Measurements from ENCODE around the gene OSCP1. TPM values are rescaled to one million over a fixed set of nuclear protein-coding genes. Genes with fewer than 3 reads are reported as not detected.
A peak's percentile ranks its signal among the peaks of the same experiment; 100 is the strongest.
"Not testable (repeated sequence)": the region's sequence is repeated elsewhere in the genome, so short reads cannot be mapped to it uniquely, and the experiment has no call there.

OSCP1 gene
- total RNA-seq, 2 experiments from 2014 or later: 2.2 to 2.8 TPM

DNA sequence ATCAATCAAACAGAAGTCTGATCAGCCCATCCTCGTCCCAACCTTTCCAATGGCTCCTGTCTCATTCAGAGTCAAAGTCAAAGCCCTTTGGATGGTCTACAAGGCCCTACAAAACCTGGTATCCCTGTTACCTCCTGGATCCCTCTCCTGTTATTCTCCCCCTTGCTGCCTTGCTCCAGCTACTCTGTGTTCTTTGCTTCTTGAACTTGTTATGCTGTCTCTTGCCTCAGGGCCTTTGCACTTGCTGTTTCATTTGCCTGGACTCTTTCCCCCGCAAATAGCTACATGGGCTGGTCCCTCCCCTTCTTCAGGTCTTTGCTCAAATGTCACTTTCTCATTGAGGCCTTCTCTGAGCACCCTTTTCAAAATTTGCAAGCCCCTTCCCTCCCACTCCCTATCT is 33.8 kb upstream of the OSCP1 start:
- no peaks in the 10 kb centered on the region for H3K9me3 Mint-ChIP-seq (ENCODE audit: low read depth)
- ATAC-seq: no peak
- no peaks in the 10 kb centered on the region for H3K27me3 Mint-ChIP-seq
- POLR2A ChIA-PET: no interaction called here
- peaks cover 8% of the 10 kb centered on the region for H3K4me1 Mint-ChIP-seq
- H3K4me3 Mint-ChIP-seq: no peak overlapping the region
- DNase-seq: no peak
- H3K27ac Mint-ChIP-seq: no peak overlapping the region
- intact Hi-C loops (cut with DNase I, micrococcal nuclease): no loop called here
- H3K36me3 Mint-ChIP-seq (ENCODE audit: low read depth): no peaks in the 10 kb centered on the region
- CTCF ChIA-PET: no interaction called here

DNA sequence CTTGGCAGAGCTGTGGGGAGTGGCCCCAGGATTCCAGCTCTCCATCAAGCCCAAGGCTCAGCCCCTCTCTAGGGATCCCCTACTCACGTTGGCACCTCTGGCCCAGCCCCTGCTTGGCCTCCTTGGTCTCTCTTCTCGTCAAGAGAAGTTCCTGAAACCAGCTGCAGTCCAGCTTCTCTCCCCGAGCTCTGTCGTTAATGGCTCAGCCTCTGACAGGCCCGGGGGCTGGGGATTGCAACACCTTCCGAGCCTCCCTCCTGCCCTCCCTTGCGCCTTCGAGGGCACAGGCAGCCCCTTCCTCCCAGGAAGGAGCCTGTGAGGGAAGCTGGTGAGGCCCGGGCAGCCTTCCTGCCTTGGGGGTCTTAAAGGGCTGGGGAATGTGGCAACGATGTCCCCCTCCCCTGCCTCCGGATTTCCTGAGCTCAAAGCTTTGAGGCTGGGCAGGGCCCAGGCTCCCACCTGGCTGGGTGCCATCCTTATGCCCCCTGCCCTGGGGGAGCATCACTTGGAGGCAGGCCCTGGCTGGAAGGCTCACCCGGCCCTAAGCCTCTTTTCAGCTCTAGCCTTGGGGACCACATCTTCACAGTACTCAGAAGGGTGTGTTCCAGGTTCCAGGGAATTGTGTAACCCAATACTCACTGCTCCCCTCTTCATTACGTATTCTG is 32.6 kb upstream of the OSCP1 start, which contains the start of gene CSF3R:
Gene CSF3R, minus strand, starts transcription at position 190 of the 665 bp plus-strand sequence. CDS start 3,417 bp downstream, outside the sequence.
- no peaks in the 10 kb centered on the region for H3K36me3 Mint-ChIP-seq (ENCODE audit: low read depth)
- H3K4me1 Mint-ChIP-seq: peaks cover 8% of the 10 kb centered on the region
- ChIA-PET CTCF (interaction anchor here (0.6 kb wide), 1 partner anchor 449 kb away, joined by 3 read pairs; no protein-coding TSS in a partner anchor), POLR2A (no interaction called here)
- no peaks in the 10 kb centered on the region for H3K9me3 Mint-ChIP-seq (ENCODE audit: low read depth)
- H3K27ac Mint-ChIP-seq: peak within 1 kb of the TSS; percentile 40
- H3K27me3 Mint-ChIP-seq: no peaks in the 10 kb centered on the region
- ATAC-seq (no peak), DNase-seq (no peak)
- H3K4me3 Mint-ChIP-seq: peak within 1 kb of the TSS; percentile 11
- intact Hi-C loops (cut with DNase I, micrococcal nuclease): no loop called here

DNA sequence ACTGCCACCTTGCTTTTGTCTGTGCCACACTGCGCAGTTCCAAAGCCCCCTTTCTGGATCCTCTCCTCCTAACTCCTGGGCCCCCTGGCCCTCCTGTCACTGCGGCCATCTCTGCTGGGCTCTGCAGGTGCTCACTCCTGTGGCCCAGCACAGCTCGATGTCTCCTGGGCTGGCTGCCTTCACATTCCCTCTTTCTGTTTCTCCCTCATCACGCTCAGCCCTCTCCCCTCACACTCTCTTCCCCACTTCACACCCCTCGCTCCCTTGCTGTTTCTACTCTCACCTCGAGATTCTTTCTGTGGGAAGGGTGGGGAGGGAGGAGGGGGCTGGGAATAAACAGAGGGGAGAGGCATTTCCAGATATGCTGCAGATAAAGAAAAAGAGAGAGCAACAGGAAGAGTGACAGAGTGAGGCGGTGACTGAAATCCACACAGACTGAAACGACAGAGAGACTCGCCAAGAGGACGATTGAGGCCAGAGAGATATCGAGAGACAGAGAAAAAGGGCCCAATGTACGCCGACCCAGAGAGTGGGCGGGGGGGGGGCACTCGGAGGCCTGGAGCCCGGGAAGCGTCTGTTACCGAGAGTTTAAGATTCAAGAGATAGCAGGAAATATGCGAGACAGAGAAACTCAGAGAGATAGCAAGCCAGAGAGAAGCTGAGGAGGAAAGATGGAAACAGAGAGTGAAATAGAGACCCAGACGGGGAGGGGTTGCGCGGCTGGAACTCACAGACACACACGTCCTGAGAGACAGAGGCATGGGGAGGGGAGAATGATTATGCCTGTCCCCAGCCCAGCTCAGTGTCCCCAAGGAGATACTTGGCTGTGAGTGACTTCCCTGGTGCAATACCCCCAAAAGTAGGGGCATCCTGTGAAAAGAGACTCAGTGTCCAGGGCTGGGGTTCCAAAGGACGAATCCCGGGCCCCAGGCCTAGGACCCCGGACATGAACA is 31.8 kb upstream of the OSCP1 start:
- Mint-ChIP-seq H3K27me3 (no peaks in the 10 kb centered on the region), H3K36me3 (ENCODE audit: low read depth) (no peaks in the 10 kb centered on the region), H3K4me1 (peaks cover 8% of the 10 kb centered on the region), H3K9me3 (ENCODE audit: low read depth) (no peaks in the 10 kb centered on the region), H3K27ac (peak overlapping the region; percentile 40), H3K4me3 (peak overlapping the region; percentile 11)
- ATAC-seq (peak; percentile 82), DNase-seq (peak; percentile 28)
- intact Hi-C loops (cut with DNase I, micrococcal nuclease): no loop called here
- CTCF ChIA-PET: interaction anchor here (0.6 kb wide), 1 partner anchor 448 kb away, joined by 3 read pairs; no protein-coding TSS in a partner anchor
- POLR2A ChIA-PET: no interaction called here

DNA sequence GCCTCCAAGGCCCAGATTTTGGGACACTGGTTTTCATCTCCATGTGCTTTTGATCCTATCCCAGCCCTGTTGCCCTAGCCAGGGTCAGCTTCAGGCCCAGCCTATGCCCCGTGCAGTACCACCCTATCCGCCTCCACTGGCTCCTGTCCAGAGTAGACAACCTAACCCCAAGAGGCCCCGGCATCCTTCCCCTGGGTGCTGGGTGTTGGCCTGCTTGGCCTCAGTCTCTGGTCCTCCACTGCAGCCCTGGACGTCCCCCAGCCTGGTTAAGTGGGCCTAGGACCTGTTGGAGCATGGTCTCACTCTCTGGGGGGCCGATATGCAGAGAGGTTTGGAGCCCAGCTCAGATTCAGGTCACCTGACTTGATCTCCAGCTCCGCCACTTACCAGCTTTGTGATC is 30.8 kb upstream of the OSCP1 start:
- Mint-ChIP-seq H3K4me1 (peaks cover 8% of the 10 kb centered on the region), H3K27ac (no peak overlapping the region), H3K9me3 (ENCODE audit: low read depth) (no peaks in the 10 kb centered on the region), H3K36me3 (ENCODE audit: low read depth) (no peaks in the 10 kb centered on the region), H3K27me3 (no peaks in the 10 kb centered on the region), H3K4me3 (no peak overlapping the region)
- no peak for DNase-seq
- CTCF ChIA-PET: no interaction called here
- intact Hi-C loops (cut with DNase I, micrococcal nuclease): no loop called here
- ATAC-seq: no peak
- POLR2A ChIA-PET: no interaction called here

DNA sequence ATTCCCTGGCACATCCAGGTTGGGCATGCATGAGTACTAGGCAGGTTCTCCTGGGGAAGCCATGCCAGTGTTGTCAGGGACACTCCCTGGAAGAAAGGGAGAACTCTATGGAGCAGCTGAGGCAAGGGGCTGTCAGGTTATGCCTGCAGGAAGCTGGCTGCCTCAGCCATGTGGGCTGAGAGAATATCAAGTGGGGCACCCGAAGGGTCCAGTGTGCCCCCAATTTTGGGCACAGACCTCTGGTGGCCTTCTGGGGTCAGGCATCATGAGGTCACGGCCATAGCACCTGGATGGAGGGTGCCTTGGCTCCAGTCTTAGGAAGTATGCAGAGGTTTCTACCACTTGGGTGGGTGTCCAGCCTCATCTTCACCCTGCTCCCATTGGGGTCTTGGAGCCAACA is 29.9 kb upstream of the OSCP1 start:
- H3K36me3 Mint-ChIP-seq (ENCODE audit: low read depth): no peaks in the 10 kb centered on the region
- ChIA-PET CTCF (no interaction called here), POLR2A (no interaction called here)
- H3K27me3 Mint-ChIP-seq: no peaks in the 10 kb centered on the region
- DNase-seq: no peak
- no peak overlapping the region for H3K27ac Mint-ChIP-seq
- H3K9me3 Mint-ChIP-seq (ENCODE audit: low read depth): no peaks in the 10 kb centered on the region
- intact Hi-C loops (cut with DNase I, micrococcal nuclease): no loop called here
- H3K4me1 Mint-ChIP-seq: peaks cover 8% of the 10 kb centered on the region
- ATAC-seq: no peak
- no peak overlapping the region for H3K4me3 Mint-ChIP-seq

DNA sequence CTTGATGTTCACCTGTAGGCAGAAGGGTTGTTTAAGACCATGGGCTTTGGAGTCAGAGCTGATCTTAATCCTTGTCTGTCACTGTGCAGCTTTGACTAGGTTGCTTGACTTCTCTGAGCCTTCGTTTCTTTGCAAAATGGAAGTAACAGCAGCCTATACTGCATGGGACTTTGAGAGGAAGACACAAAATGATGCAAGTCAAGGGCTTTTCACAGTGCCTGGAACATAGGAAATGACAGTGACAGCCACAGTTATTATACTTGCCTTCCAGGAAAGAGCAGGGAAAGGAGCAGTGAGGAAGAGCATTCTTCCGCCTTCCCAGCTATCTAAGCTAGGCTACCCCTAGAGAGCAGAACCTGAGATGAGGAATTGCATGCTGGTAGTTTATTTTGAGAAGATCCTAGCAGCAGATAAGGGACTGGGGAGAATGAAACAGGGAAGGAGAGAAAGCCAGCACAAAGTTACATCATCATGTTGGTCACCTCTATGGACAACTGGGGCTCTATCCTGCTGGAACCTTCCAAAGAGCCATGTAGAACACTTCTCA is 29.3 kb upstream of the OSCP1 start:
- ATAC-seq (no peak), DNase-seq (no peak)
- H3K36me3 Mint-ChIP-seq (ENCODE audit: low read depth): no peaks in the 10 kb centered on the region
- H3K4me1 Mint-ChIP-seq: peaks cover 10% of the 10 kb centered on the region
- H3K27me3 Mint-ChIP-seq: no peaks in the 10 kb centered on the region
- intact Hi-C loops (cut with DNase I, micrococcal nuclease): no loop called here
- no peak overlapping the region for H3K4me3 Mint-ChIP-seq
- H3K27ac Mint-ChIP-seq: peak overlapping the region; percentile 45
- ChIA-PET POLR2A (interaction anchor here (0.6 kb wide), 1 partner anchor 1207 kb away, joined by 4 read pairs; no protein-coding TSS in a partner anchor), CTCF (interaction anchor here (0.8 kb wide), 1 partner anchor 37 kb away, joined by 4 read pairs; no protein-coding TSS in a partner anchor)
- no peaks in the 10 kb centered on the region for H3K9me3 Mint-ChIP-seq (ENCODE audit: low read depth)

DNA sequence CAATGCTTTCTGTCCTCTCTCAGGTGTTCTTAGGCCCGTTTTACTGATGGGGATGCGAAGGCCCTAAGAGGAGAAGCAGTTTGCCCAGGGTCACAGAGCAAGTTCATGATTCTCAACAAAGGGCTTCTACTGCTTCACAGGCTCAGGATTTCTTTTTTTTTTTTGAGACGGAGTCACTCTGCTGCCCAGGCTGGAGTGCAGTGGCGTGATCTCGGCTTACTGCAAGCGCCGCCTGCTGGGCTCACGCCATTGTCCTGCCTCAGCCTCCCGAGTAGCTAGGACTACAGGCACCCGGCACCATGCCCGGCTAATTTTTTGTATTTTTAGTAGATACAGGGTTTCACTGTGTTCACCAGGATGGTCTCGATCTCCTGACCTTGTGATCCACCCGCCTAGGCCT is 27.4 kb upstream of the OSCP1 start:
- H3K27me3 Mint-ChIP-seq; H3K9me3 Mint-ChIP-seq (ENCODE audit: low read depth); DNase-seq; H3K4me3 Mint-ChIP-seq; intact Hi-C loops (cut with DNase I, micrococcal nuclease); POLR2A ChIA-PET; ATAC-seq; CTCF ChIA-PET; H3K36me3 Mint-ChIP-seq (ENCODE audit: low read depth); H3K27ac Mint-ChIP-seq: not testable (repeated sequence)
- peaks cover 17% of the 10 kb centered on the region for H3K4me1 Mint-ChIP-seq

DNA sequence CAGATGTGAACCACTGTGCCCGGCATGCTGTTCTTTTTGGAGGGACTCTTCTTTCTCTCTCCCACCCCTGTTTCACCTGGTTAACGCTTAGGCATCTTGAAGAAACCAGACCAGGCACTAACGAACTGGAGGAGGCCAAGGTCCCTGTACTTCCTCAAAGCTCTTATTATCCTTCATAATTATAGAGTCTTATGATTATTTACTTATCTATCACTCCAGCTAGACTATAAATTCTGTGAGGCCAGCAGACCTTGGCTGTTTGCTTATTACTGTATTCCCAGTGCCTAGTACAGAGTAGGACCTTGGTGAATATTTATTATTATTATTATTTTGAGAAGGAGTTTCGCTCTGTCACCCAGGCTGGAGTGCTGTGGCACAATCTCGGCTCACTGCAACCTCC is 26.7 kb upstream of the OSCP1 start:
- no peaks in the 10 kb centered on the region for H3K27me3 Mint-ChIP-seq
- ChIA-PET CTCF (interaction anchor here (0.9 kb wide), 1 partner anchor 39 kb away, joined by 4 read pairs; no protein-coding TSS in a partner anchor), POLR2A (interaction anchor here (0.7 kb wide), 1 partner anchor 910 kb away, joined by 5 read pairs; no protein-coding TSS in a partner anchor)
- ATAC-seq (no peak), DNase-seq (no peak)
- H3K4me1 Mint-ChIP-seq: peaks cover 12% of the 10 kb centered on the region
- intact Hi-C loops (cut with DNase I, micrococcal nuclease): no loop called here
- H3K27ac Mint-ChIP-seq: no peak overlapping the region
- no peaks in the 10 kb centered on the region for H3K9me3 Mint-ChIP-seq (ENCODE audit: low read depth)
- H3K4me3 Mint-ChIP-seq: no peak overlapping the region
- H3K36me3 Mint-ChIP-seq (ENCODE audit: low read depth): no peaks in the 10 kb centered on the region

DNA sequence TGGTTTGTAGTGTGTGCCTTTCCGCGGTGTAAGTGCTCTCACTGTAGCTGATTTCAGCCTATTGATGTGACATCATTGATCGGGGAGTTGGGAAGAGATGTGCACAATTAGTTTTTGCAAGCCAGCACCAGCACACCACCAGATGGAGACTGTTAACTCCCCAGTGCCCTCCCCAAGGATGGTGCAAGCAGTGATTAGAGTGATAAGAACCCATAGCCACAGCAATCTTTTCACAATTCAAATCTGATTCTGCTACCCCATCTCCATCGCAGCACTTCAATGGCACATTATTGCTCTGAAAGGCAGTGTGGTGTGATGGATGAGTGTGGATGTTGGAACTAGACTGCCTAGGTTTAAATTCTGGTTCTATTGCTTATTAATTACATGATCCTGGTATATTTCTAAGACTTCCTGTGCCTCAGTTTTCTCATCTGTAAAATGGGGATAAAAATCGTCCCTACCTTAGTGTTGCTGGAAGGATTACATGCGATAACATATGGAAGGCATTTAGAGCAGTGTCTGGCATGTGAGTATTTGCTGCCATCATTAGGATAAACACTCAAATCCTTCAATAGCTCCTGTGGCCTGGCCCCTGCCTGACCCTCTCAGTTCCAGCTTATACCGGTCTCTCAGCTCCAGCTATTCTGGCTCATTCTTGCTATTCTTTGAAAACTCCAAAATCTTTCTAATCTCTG is 25.8 kb upstream of the OSCP1 start:
- DNase-seq (no peak), ATAC-seq (no peak)
- intact Hi-C loops (cut with DNase I, micrococcal nuclease): no loop called here
- peaks cover 9% of the 10 kb centered on the region for H3K4me1 Mint-ChIP-seq
- no peak overlapping the region for H3K27ac Mint-ChIP-seq
- ChIA-PET POLR2A (no interaction called here), CTCF (interaction anchor here (0.7 to 1.0 kb wide), 3 partner anchors 12 to 40 kb away, joined by 3 to 4 read pairs (median 3); partner anchors contain the start of gene MRPS15)
- no peaks in the 10 kb centered on the region for H3K9me3 Mint-ChIP-seq (ENCODE audit: low read depth)
- no peaks in the 10 kb centered on the region for H3K36me3 Mint-ChIP-seq (ENCODE audit: low read depth)
- H3K4me3 Mint-ChIP-seq: no peak overlapping the region
- H3K27me3 Mint-ChIP-seq: no peaks in the 10 kb centered on the region

DNA sequence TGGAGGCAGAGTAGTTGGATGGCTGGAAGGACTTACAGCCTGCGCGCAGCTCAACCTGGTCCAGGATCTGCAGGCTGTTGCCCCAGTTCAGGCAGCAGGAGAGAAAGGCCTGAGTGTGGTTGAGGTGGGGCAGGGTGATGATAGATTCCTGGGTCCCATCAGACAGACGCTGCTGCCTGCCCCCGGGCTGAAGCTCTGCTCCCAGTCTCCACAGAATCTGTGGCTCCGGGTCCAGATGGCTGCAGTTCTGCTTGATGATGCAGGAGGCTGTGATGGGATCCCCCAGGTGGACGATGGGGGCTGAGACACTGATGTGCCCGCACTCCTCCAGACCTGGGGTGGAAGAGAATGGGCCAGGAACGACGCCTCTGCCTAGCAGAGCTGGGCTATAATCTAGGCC is 25.1 kb upstream of the OSCP1 start:
- Mint-ChIP-seq H3K4me3 (no peak overlapping the region), H3K27ac (no peak overlapping the region), H3K4me1 (peaks cover 9% of the 10 kb centered on the region), H3K36me3 (ENCODE audit: low read depth) (no peaks in the 10 kb centered on the region), H3K9me3 (ENCODE audit: low read depth) (no peaks in the 10 kb centered on the region), H3K27me3 (no peaks in the 10 kb centered on the region)
- no peak for DNase-seq
- intact Hi-C loops (cut with DNase I, micrococcal nuclease): no loop called here
- ATAC-seq: no peak
- ChIA-PET POLR2A (no interaction called here), CTCF (interaction anchor here (0.8 to 1.0 kb wide), 2 partner anchors 16 to 41 kb away, joined by 3 to 4 read pairs; no protein-coding TSS in a partner anchor)

DNA sequence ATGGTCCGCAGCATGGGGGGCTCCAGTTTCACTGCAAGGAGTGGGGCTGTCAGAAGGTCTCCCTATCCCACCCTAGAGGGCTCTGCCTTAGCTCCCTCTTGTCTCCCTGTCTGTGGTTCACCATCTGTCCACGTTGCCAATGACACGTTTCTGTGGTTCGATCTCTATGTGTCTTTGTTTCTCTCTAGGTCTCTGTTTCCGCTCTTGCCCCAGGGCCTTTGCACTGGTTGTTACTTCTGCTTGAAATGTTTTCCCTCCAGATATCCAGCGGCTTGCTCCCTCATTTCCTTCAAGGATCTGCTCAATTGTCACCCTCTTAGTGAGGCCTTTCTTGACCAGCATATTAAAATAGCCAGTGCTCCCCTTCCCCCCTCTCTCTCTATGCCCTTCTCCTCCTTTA is 22.4 kb upstream of the OSCP1 start:
- ATAC-seq (no peak), DNase-seq (no peak)
- no peak overlapping the region for H3K4me3 Mint-ChIP-seq
- H3K27me3 Mint-ChIP-seq: no peaks in the 10 kb centered on the region
- no peaks in the 10 kb centered on the region for H3K36me3 Mint-ChIP-seq (ENCODE audit: low read depth)
- peak overlapping the region; percentile 11 for H3K27ac Mint-ChIP-seq
- H3K4me1 Mint-ChIP-seq: peaks cover 9% of the 10 kb centered on the region
- intact Hi-C loops (cut with DNase I, micrococcal nuclease): no loop called here
- CTCF ChIA-PET: interaction anchor here (0.9 kb wide), 1 partner anchor 43 kb away, joined by 3 read pairs; no protein-coding TSS in a partner anchor
- POLR2A ChIA-PET: no interaction called here
- no peaks in the 10 kb centered on the region for H3K9me3 Mint-ChIP-seq (ENCODE audit: low read depth)
